ENCODE measurements around the gene ELP6.
"Not testable (repeated sequence)": the region's sequence is repeated elsewhere in the genome, so short reads cannot be mapped to it uniquely, and the experiment has no call there.

Gene ELP6

GRCh38 chr3:47512416-47513124 lies 942 bp downstream of the ELP6 start:
- peak; percentile 27 for DNase-seq (ENCODE audit: low spot score)

DNA sequence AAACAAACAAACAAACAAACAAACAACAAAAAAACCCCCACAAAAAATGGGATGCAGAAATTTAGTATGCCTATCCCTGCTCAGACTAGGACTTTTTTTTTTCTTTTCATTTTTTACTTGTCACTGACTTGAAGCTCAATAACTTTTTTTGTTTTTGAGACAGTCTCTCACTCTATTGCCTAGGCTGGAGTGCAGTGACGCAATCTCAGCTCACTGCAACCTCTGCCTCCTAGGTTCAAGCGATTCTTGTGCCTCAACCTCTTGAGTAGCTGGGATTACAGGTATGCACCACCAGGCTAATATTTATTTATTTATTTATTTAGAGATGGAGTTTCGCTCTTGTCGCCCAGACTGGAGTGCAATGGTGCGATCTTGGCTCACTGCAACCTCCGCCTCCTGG lies 8.2 kb downstream of the ELP6 start:
- DNase-seq (ENCODE audit: low spot score), result not testable (repeated sequence)

GRCh38 chr3:47504113-47504512 lies 9.4 kb downstream of the ELP6 start:
- DNase-seq (ENCODE audit: low spot score), result no peak

DNA sequence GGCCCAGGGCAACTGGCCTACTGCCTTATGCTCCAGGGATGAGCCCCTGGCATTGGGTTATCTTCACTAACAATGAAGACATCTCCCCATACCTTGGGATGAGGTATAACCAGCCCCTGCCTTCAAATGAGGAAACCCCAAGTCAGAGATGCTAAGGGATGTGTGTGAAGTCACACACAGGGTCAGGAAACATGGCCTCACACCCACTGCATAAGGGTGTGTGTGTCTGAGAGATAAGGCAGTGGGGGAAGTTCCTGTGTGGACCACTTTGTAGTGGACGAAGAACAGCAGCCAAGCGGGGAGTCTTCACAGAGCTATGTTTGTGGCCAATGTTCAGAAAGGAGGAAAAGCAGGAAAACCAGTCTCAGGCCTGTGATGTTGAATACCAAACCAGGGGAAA lies 10.5 kb downstream of the ELP6 start:
- no peak for DNase-seq (ENCODE audit: low spot score)

- no peak for DNase-seq (ENCODE audit: low spot score)
Measured at GRCh38 chr3:47496892-47497291, 16.6 kb downstream of the ELP6 start.

DNA sequence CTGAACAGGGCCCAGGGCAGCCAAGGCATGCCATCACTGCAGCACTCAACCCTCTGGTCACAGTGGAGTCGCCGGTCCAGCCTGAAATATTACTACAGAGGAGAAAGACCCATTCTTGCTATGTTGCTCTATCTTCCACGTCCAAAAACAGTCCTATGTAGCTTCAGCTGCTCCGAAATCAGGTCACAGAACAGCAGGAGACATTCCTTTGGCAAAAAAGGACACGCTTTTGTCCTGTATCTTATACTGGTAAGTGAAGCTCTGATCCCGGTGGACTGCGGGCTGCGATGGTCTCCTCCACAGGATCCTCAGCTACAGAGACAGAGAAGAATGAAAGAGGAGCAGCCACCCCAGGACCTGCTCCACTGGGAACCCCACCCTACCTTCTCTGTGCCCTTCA lies 17.6 kb downstream of the ELP6 start:
- DNase-seq (ENCODE audit: low spot score), result no peak

GRCh38 chr3:47495111-47495510 lies 18.4 kb downstream of the ELP6 start:
- DNase-seq (ENCODE audit: low spot score), result no peak

DNA sequence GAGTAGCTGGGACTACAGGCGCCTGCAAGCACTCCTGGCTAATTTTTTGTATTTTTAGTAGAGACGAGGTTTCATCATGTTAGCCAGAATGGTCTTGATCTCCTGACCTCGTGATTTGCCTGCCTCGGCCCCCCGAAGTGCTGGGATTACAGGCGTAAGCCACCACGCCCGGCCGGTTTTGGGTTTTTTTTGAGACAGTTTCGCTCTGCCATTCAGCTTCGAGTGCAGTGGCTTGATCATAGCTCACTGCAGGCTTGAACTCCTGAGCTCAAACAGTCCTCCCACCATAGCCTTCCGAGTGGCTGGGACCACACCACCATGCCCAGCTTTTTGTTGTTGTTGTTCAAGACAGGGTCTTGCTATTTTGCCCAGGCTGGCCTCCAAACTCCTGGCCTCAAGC lies 21.7 kb downstream of the ELP6 start:
- no peak for DNase-seq (ENCODE audit: low spot score)

DNA sequence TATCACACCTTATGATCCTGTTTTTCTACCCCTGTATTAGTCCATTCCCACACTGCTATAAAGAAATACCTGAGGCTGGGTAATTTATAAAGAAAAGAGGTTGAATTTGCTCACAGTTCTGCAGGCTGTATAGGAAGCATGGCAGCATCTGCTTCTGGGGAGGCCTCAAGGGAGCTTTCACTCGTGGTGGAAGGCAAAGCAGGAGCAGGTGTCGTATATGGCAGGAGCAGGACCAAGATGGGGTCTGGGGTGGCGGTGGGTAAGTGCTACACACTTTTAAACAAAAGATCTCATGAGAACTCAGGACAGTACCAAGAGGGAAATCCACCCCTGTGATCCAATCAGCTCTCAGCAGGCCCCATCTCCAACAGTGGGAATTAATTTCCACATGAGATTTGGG lies 22.3 kb downstream of the ELP6 start:
- no peak for DNase-seq (ENCODE audit: low spot score)

GRCh38 chr3:47487265-47487664 lies 26.2 kb downstream of the ELP6 start:
- no peak for DNase-seq (ENCODE audit: low spot score)

DNA sequence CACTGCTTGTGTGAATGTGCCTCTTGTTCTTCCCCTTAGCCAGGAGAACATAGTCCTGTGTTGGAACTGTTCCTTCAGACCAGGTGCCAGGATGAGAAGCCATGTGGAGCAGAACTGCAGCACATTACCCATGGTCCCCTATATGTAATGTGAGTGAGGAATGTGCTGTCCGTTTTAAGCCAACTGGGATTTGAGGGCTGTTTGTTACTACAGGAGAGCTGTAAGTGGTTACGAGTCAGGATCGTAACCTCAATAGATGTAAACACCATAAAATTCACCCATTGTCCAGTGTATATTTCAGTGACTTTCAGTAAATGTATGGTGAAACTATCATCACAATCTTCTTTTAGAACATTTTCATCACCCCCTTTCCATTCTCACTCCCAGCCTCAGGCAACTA lies 27.7 kb downstream of the ELP6 start:
- DNase-seq (ENCODE audit: low spot score), result no peak

- DNase-seq (ENCODE audit: low spot score), result no peak
Measured at GRCh38 chr3:47482366-47482765, 31.1 kb downstream of the ELP6 start.

DNA sequence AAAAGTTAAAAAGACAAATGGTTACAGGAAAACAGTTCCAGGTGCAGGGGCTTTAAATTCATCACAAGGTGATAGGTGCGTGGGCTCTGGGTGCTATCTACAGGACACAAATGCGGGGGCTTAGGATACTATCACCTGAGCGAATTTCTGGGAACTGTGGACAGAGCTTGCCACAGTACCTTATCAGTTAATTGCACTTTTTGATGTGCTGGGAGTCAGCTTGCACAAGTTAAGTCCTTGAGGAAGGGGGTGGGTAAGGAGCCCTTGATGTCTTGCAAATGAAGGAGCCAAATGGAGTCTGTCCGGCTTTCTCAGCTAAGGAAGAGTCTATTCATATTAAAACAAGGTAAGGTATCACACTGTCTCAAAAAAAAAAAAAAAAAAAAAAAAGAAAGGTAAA lies 31.7 kb downstream of the ELP6 start:
- DNase-seq (ENCODE audit: low spot score), result not testable (repeated sequence)

GRCh38 chr3:47480267-47480666 lies 33.2 kb downstream of the ELP6 start:
- not testable (repeated sequence) for DNase-seq (ENCODE audit: low spot score)

GRCh38 chr3:47479826-47480160 lies 33.7 kb downstream of the ELP6 start:
- no peak for DNase-seq (ENCODE audit: low spot score)

- DNase-seq (ENCODE audit: low spot score), result no peak
Measured at GRCh38 chr3:47478022-47478421, 35.5 kb downstream of the ELP6 start.

DNA sequence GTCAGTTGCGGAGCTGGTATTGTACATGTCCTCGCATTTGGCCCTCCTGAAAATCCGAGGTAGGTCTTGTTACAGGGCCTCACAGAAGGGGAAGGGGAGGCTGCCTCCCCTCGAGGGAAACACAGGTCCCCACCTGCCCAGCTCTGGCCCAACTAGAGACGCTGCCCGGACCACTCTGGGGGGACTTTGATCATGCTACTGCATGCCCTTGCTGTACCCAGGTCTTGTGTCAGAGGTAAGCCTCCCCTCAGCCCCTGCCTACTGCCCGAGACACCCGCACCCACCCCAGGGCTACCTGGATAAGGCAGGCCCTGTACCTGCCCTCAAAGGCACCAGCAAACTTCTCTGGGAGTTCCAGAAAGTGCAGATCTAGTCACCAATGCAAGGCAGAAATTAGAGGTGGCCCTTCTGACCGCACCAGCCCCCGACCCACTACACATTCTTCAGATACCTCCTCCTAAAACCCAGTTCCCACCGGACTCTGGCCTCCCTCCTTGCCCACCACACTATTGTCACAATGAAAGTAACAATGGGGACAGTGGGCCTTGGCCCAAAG lies 36.8 kb downstream of the ELP6 start:
- no peak for DNase-seq (ENCODE audit: low spot score)

GRCh38 chr3:47476330-47476626 lies 37.2 kb downstream of the ELP6 start:
- no peak for DNase-seq (ENCODE audit: low spot score)

DNA sequence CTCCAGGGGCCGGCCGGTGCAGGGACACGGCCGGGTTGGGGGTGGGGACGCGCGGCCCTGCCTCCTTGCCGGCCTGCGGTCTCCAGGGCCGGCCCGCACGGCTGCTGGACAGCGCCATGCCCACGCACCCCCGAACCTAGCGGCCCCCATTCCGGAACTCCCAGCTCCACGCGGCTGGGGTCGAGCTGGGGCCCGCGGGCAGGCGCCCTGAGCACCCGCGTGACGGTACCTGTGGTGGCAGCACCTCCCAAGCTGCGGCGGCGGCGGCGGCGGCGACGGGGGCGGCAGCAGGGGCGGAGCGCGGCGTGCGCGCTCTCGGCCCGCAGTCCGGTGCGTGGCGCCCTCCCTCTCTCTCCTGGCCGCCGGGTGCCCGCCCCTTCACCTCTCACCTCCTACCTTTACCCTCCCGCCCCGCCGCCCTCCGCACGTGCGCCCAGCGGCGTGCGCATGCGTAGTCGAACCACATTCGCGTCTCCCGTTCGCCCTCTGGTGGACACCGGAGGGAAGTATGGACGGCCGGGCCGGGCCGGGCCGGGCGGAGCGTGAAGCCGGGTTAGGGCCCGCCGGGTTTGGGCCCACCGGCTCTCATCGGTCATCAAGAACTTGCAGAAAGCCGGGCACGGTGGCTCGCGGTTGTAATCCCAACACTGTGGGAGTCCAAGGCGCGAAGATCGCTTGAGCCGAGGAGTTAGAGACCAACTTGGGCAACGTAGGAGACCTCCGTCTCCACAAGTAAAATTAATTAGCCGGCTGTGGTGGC lies 37.8 kb downstream of the ELP6 start, which contains the start of gene SCAP:
TSS of gene SCAP (minus strand) at position 372 of the 760 bp plus-strand sequence. CDS start 32,948 bp downstream, outside the sequence.
- peak; percentile 89 for DNase-seq (ENCODE audit: low spot score)

DNA sequence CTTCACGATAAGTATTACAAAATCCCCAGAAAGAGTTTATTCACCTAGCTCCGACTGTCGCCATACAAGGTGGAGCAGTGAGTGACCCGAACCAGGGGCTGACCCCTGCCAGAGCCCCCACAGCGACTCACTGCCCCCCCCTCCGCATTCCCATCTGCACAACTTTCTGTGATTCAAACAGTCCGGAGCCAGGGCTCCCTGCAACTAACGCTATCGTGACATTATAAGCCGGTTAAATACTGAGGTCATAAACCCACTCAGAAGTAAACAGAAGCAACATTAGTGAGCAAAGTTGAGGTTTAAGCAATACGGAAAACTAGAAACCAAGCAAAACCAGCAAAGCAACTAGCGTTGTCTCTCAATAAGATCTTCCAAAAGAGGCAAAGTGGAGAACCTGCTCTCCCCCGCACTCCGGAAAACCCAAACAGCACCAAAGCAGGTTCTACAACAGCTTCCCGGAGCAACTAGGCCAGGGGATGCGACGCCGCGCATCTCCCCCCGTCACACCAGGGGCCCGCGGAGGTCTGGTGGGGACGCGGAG lies 38.4 kb downstream of the ELP6 start:
- DNase-seq (ENCODE audit: low spot score), result no peak

GRCh38 chr3:47473391-47473790 lies 40.1 kb downstream of the ELP6 start:
- peak; percentile 44 for DNase-seq (ENCODE audit: low spot score)

- DNase-seq (ENCODE audit: low spot score), result peak; percentile 35
Measured at GRCh38 chr3:47469616-47470015, 43.9 kb downstream of the ELP6 start.

DNA sequence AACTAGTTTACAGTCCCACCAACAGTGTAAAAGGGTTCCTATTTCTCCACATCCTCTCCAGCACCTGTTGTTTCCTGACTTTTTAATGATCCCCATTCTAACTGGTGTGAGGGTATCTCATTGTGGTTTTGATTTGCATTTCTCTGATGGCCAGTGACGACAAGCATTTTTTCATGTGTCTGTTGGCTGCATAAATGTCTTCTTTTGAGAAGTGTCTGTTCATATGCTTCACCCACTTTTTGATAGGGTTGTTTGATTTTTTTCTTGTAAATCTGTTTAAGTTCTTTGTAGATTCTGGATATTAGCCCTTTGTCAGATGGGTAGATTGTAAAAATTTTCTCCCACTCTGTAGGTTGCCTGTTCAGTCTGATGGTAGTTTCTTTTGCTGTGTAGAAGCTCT lies 45.2 kb downstream of the ELP6 start:
- not testable (repeated sequence) for DNase-seq (ENCODE audit: low spot score)
